ENCODE data around the gene GULP1.

The GULP1 gene

GRCh38 chr2:188285049-188285448 is 6.6 kb upstream of the GULP1 start:
- H2AFZ ChIP-seq (ENCODE audit: low read depth, low read length) = no peak overlapping the region
- TF ChIP-seq EZH2 (IDR thresholded peaks at IDR 0.05; ENCODE audit: borderline replicate concordance, low read depth, low read length, severe bottlenecking) (no peak), CTCF (IDR thresholded peaks at IDR 0.05; ENCODE audit: borderline replicate concordance, extremely low read depth, low read length, poor library complexity, severe bottlenecking) (no peak)
- no peak overlapping the region for H3K4me3 ChIP-seq (ENCODE audit: low read depth in 1 of 2, low read length in 2 of 2)
- no peaks in the 10 kb centered on the region for H3K27me3 ChIP-seq (ENCODE audit: insufficient read depth, low read length, poor library complexity)
- no peak overlapping the region for H3K9ac ChIP-seq (ENCODE audit: low read depth, low read length)
- H4K20me1 ChIP-seq (ENCODE audit: insufficient read depth, low read length) = no peaks in the 10 kb centered on the region
- H3K4me2 ChIP-seq (ENCODE audit: insufficient read depth, low read length) = no peak overlapping the region
- H3K36me3 ChIP-seq (ENCODE audit: insufficient read depth, low read length) = no peaks in the 10 kb centered on the region
- H3K9me3 ChIP-seq (ENCODE audit: insufficient read depth, low read length, severe bottlenecking) = no peaks in the 10 kb centered on the region
- DNase-seq (no peak), ATAC-seq (ENCODE audit: insufficient read depth, low read depth) (no peak)
- no peak overlapping the region for H3K27ac ChIP-seq (ENCODE audit: low read length)
- H3K4me1 ChIP-seq (ENCODE audit: insufficient read depth, low read length) = no peaks in the 10 kb centered on the region
- H3K79me2 ChIP-seq (ENCODE audit: insufficient read depth, low read length) = no peaks in the 10 kb centered on the region

DNA sequence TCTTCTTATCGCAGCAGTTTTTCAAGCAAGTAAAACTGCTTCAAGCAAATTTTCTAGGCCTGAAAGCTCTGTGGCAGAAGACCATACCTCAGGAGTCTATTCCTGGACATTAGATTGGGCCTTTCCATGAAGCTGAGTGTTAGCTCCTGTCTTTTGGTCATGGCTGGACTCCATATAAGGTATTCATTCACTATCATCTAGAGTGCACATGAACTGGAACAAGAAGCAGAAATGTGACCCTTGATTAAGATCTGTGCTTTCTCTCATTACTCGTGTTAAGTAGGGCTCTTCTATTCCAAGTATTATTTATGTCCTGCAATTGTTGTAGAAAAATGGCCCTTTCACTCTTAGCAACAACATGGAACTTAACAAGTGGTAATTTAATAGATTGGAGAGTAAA is 5.9 kb upstream of the GULP1 start:
- TF ChIP-seq CTCF (IDR thresholded peaks at IDR 0.05; ENCODE audit: borderline replicate concordance, extremely low read depth, low read length, poor library complexity, severe bottlenecking) (no peak), EZH2 (IDR thresholded peaks at IDR 0.05; ENCODE audit: borderline replicate concordance, low read depth, low read length, severe bottlenecking) (no peak)
- Histone ChIP-seq H3K27me3 (ENCODE audit: insufficient read depth, low read length, poor library complexity) (no peaks in the 10 kb centered on the region), H3K9me3 (ENCODE audit: insufficient read depth, low read length, severe bottlenecking) (no peaks in the 10 kb centered on the region), H3K9ac (ENCODE audit: low read depth, low read length) (no peak overlapping the region), H3K36me3 (ENCODE audit: insufficient read depth, low read length) (no peaks in the 10 kb centered on the region), H4K20me1 (ENCODE audit: insufficient read depth, low read length) (no peaks in the 10 kb centered on the region), H2AFZ (ENCODE audit: low read depth, low read length) (no peak overlapping the region), H3K79me2 (ENCODE audit: insufficient read depth, low read length) (no peaks in the 10 kb centered on the region), H3K27ac (ENCODE audit: low read length) (no peak overlapping the region), H3K4me1 (ENCODE audit: insufficient read depth, low read length) (no peaks in the 10 kb centered on the region), H3K4me3 (ENCODE audit: low read depth in 1 of 2, low read length in 2 of 2) (no peak overlapping the region), H3K4me2 (ENCODE audit: insufficient read depth, low read length) (no peak overlapping the region)
- ATAC-seq (ENCODE audit: insufficient read depth, low read depth) = no peak
- DNase-seq = no peak

GRCh38 chr2:188291142-188291616 is 495 bp upstream of the GULP1 start:
- no peak overlapping the region for H2AFZ ChIP-seq (ENCODE audit: low read depth, low read length)
- no peaks in the 10 kb centered on the region for H3K79me2 ChIP-seq (ENCODE audit: insufficient read depth, low read length)
- H3K27me3 ChIP-seq (ENCODE audit: insufficient read depth, low read length, poor library complexity) = no peaks in the 10 kb centered on the region
- no peak overlapping the region for H3K4me2 ChIP-seq (ENCODE audit: insufficient read depth, low read length)
- no peak overlapping the region for H3K9ac ChIP-seq (ENCODE audit: low read depth, low read length)
- DNase-seq = no peak
- no peak overlapping the region for H3K4me3 ChIP-seq (ENCODE audit: low read depth in 1 of 2, low read length in 2 of 2)
- H3K27ac ChIP-seq (ENCODE audit: low read length) = no peak overlapping the region
- TF ChIP-seq EZH2 (IDR thresholded peaks at IDR 0.05; ENCODE audit: borderline replicate concordance, low read depth, low read length, severe bottlenecking) (no peak), CTCF (IDR thresholded peaks at IDR 0.05; ENCODE audit: borderline replicate concordance, extremely low read depth, low read length, poor library complexity, severe bottlenecking) (no peak)
- no peak for ATAC-seq (ENCODE audit: insufficient read depth, low read depth)
- H3K36me3 ChIP-seq (ENCODE audit: insufficient read depth, low read length) = no peaks in the 10 kb centered on the region
- H4K20me1 ChIP-seq (ENCODE audit: insufficient read depth, low read length) = no peaks in the 10 kb centered on the region
- H3K9me3 ChIP-seq (ENCODE audit: insufficient read depth, low read length, severe bottlenecking) = no peaks in the 10 kb centered on the region
- no peaks in the 10 kb centered on the region for H3K4me1 ChIP-seq (ENCODE audit: insufficient read depth, low read length)

Measured in DND-41 (cell line).